Measurements from ENCODE around the gene CLCF1. TPM values are rescaled to one million over a fixed set of nuclear protein-coding genes. Genes with fewer than 3 reads are reported as not detected.

CLCF1 gene
- total RNA-seq, 3 donors from 2014 or later: 3.2 to 11.1 (median 10.2) TPM

DNA sequence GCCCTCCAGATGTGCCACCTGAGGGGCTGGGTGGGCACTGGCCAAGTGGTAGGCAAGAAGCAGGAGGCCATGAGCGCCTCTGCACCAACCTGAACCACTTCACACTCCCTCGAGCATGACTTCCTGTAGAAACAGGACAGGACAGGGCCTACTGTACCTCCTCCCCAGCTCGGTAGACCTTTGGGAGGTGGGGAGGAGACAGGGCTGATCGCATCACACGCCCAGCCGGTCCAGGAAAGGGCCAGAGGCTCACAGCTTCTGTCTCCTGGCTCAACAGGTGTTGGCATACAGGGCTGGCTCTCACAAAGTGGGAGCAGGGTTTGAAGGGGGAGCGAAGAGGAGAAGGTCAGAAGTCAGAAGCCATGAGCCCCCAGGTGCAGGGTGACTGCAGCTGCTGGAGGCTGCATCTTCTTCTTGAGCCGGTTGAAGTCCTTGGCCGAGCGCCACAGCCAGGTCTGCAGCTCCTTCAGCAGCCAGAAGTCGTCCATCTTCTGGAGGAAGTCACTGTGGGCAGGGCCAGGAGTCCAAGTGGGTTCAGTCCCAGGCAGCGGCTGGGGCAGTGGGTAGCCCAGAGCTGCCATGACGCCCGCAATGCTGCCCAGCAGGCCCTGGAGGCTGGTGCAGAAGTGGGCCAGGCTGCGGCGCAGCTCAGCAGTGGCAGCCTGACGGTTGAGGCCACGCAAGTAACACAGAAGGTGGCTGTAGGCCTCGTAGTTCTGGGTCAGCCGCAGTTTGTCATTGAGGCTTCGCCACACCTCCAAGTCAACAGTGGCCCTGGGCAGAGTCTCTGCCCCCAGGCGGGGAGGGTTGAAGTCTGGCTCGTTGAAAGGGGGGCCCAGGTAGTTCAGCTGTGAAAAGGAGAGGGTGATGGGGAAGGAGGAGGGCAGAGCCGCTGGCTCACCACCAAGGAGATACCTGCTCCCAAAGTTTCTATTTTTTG lies 8.3 kb downstream of the CLCF1 start:
- no peaks in the 10 kb centered on the region for H3K27me3 ChIP-seq
- TF ChIP-seq POLR2A (IDR thresholded peaks at IDR 0.05) (no peak), POLR2AphosphoS5 (IDR thresholded peaks at IDR 0.05) (no peak)
- TF ChIP-seq, protein P1, sequence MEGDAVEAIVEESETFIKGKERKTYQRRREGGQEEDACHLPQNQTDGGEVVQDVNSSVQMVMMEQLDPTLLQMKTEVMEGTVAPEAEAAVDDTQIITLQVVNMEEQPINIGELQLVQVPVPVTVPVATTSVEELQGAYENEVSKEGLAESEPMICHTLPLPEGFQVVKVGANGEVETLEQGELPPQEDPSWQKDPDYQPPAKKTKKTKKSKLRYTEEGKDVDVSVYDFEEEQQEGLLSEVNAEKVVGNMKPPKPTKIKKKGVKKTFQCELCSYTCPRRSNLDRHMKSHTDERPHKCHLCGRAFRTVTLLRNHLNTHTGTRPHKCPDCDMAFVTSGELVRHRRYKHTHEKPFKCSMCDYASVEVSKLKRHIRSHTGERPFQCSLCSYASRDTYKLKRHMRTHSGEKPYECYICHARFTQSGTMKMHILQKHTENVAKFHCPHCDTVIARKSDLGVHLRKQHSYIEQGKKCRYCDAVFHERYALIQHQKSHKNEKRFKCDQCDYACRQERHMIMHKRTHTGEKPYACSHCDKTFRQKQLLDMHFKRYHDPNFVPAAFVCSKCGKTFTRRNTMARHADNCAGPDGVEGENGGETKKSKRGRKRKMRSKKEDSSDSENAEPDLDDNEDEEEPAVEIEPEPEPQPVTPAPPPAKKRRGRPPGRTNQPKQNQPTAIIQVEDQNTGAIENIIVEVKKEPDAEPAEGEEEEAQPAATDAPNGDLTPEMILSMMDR (IDR thresholded peaks at IDR 0.05): no peak
- no peaks in the 10 kb centered on the region for H3K9me3 ChIP-seq
- intact Hi-C loops (cut with DNase I; ENCODE audit: low total_unique reads): no loop called here
- peaks cover 16 to 17% of the 10 kb centered on the region in 2 donors for H3K4me1 ChIP-seq
- no peak overlapping the region for H3K4me3 ChIP-seq
- no peaks in the 10 kb centered on the region for H3K36me3 ChIP-seq
- peak overlapping the region in 1 of 2 donors; percentile 89 for H3K27ac ChIP-seq
- DNase-seq (ENCODE audit: low spot score in 2 of 2): no peak

DNA sequence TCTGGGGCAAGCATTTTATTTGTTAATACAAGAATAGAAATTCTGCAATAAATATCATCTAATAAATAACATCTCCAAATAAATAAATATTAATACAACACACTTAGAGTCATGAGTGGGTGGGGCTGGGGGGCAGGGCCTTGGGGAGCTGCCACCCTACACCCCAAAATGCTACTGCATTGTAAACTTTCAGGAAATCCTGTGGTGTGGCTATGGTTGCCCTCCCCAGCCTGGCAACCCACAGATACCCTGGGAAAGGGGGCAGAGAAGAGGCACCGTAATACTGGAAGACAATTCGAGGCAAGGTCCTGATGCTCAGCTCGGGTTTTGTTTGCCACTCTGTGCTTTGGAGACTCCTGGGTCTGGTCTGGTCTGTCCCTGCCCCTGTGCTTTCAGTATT lies 9.2 kb downstream of the CLCF1 start:
- Histone ChIP-seq H3K36me3 (no peaks in the 10 kb centered on the region), H3K9me3 (no peaks in the 10 kb centered on the region), H3K27ac (no peak overlapping the region), H3K4me3 (no peak overlapping the region), H3K27me3 (no peaks in the 10 kb centered on the region), H3K4me1 (peaks cover 16 to 17% of the 10 kb centered on the region in 2 donors)
- intact Hi-C loops (cut with DNase I; ENCODE audit: low total_unique reads): no loop called here
- no peak for DNase-seq (ENCODE audit: low spot score in 2 of 2)
- TF ChIP-seq, protein P1 (IDR thresholded peaks at IDR 0.05): no peak
- no peak for TF ChIP-seq POLR2AphosphoS5 (IDR thresholded peaks at IDR 0.05)
- no peak for TF ChIP-seq POLR2A (IDR thresholded peaks at IDR 0.05)

DNA sequence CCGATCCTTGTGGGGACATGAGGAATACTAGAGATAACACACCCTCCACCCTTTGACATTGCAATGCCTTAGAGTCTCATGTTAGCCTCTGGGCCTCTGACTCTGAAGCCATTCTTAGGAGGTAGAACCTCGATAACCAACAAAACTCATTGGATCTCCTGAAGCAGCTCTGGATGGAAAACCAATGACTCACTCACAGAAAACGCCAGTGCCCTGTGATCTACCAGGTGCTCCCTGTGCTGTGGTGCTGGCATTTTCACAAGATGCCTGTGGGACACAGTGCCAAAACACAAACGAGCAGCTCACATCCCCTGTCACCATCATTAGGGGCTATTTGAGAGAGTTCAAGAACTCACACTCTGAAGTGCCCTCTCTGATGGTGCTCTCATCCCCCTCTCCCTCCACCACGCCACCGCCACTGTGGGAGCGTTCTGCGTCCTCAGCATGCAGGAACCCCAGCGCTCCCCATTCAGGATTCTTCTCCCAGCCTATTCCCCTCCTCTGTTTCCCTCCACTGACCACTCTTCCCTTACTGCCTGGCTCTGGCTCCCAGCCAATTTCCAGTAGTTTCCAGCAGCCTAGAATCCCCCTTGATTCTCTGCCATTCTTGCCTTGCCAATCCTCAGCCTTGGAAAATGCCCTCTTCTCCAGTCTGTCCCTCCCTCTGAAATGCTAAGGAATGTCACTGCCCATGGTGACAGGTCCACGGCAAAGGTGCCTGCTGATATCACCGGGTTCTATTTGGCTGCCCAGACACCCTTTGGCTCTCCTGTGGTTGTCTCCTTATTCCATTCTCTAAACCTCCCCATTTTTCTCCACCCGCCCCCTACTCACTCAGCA lies 15.3 kb downstream of the CLCF1 start:
- no peaks in the 10 kb centered on the region for H3K27me3 ChIP-seq
- H3K4me1 ChIP-seq: peaks cover 9 to 15% of the 10 kb centered on the region in 2 donors
- H3K36me3 ChIP-seq: no peaks in the 10 kb centered on the region
- no peak overlapping the region for H3K27ac ChIP-seq
- intact Hi-C loops (cut with DNase I; ENCODE audit: low total_unique reads): loop anchor here (5.0 kb wide), 1 partner anchor 34 kb away; the partner anchor contains the start of gene RAD9A
- no peaks in the 10 kb centered on the region for H3K9me3 ChIP-seq
- DNase-seq (ENCODE audit: low spot score in 2 of 2): no peak
- TF ChIP-seq, protein P1 (IDR thresholded peaks at IDR 0.05): no peak
- TF ChIP-seq POLR2AphosphoS5 (IDR thresholded peaks at IDR 0.05) (no peak), POLR2A (IDR thresholded peaks at IDR 0.05) (no peak)
- no peak overlapping the region for H3K4me3 ChIP-seq

DNA sequence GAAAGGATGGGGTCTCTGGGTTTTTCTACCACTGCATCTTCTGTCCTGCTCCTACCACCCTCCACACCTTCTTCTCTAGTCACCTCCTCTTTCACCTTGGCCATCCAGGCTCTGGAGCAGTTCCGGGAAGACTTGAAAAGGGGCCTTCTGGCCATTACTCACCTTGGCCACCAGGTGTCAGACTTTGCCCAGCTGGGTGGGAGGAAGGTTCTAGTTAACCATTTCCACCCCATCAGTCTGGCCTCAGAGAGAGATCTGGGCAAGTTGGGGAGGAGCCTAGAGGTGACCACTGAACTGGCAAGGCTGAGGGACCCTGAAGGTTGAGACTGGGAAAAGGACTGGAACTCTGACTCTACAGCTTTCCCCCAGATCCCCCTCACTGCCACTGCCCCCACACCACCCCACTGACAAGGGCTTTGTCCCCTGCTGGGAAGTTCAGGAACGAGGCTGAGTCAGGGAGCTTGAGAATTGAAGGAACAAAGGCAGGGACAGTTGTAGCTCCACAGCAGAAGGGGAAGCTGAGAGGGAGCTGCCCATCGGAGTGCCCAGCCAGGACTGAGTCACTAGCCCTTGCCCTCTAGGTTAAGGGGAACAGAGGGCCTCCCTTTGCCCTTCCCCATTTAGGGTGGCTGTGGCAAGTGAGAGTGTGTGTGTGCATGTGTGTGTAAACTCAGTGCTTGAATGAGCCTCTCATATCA lies 16.4 kb downstream of the CLCF1 start:
- TF ChIP-seq POLR2AphosphoS5 (IDR thresholded peaks at IDR 0.05) (peak; percentile 30 to 47 (median 47)), POLR2A (IDR thresholded peaks at IDR 0.05) (no peak)
- TF ChIP-seq, protein P1 (IDR thresholded peaks at IDR 0.05): peak; percentile 93 to 99 (median 98)
- DNase-seq (ENCODE audit: low spot score in 2 of 2): no peak
- Histone ChIP-seq H3K9me3 (no peaks in the 10 kb centered on the region), H3K4me1 (peaks cover 9 to 23% of the 10 kb centered on the region in 2 donors), H3K36me3 (no peaks in the 10 kb centered on the region), H3K27ac (peak overlapping the region; percentile 49 to 97), H3K27me3 (no peaks in the 10 kb centered on the region), H3K4me3 (no peak overlapping the region)
- intact Hi-C loops (cut with DNase I; ENCODE audit: low total_unique reads): loop anchor here (5.0 kb wide), 1 partner anchor 35 kb away; the partner anchor contains the start of gene RAD9A
